Measurements from ENCODE around the gene NPEPL1. TPM values are rescaled to one million over a fixed set of nuclear protein-coding genes. Genes with fewer than 3 reads are reported as not detected.

The NPEPL1 gene
- total and polyA plus RNA-seq, 2 of the 8 experiments (the other 6 are each of a cell fraction or from before 2014, with no cell fraction given), result 12.4 to 26.8 TPM

DNA sequence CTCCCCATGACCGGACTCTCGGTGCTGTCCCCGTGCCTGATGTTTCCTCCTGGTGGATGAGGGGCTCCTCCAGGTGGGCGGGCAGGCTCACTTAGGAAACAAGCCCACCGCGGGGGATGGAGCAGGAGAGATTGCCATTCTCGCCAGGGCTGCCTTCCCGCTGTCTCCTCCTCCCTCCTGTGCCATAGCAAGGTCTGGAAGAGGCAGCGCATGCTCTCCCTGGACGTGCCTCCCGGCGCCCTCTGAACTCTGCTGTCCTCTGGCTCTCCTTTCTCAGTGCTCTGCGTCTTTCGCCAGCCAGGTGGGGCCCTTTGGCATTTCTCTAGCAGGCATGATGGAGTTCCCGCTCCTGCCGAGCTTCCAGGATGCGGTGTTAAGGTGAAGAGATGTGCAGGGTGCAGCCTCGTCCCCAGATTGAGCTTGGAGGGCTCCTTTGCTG, 17.4 kb upstream of the NPEPL1 start:
- Histone ChIP-seq H3K79me1 (ENCODE audit: low read depth, low read length) (no peaks in the 10 kb centered on the region; the same call in none of the 2 replicates), H3K4ac (replicated peaks; ENCODE audit: insufficient read length, low read depth, low read length) (no peak overlapping the region), H4K8ac (ENCODE audit: extremely low read depth, insufficient read depth, low read length) (no peak overlapping the region; the same call in 1 of the 2 replicates), H3K9me3 (ENCODE audit: insufficient read depth in 2 of 2, low read depth in 1 of 2, low read length in 1 of 2) (no peaks in the 10 kb centered on the region), H2AK5ac (ENCODE audit: low read depth, low read length) (peak overlapping the region; percentile 61; the same call in 1 of the 2 replicates), H2BK5ac (ENCODE audit: low read depth, low read length) (0 out of 2 replicates have a peak overlapping the region, but pooled peaks have one; percentile 47), H3K36me3 (ENCODE audit: control insufficient read depth in 2 of 4, insufficient read depth in 4 of 4, low read length in 3 of 4) (peaks cover 18 to 77% (median 35%) of the 10 kb centered on the region in 4 experiments), H2BK120ac (replicated peaks; ENCODE audit: low read depth, low read length) (no peak overlapping the region), H3K9ac (replicated peaks in 1 of 4; ENCODE audit: extremely low read depth in 1 of 4, low read depth in 3 of 4, low read length in 3 of 4) (no peak overlapping the region), H3K4me3 (ENCODE audit: extremely low read depth in 1 of 4, insufficient read depth in 2 of 4, low read depth in 3 of 4, low read length in 4 of 4) (no peak overlapping the region), H2AFZ (ENCODE audit: low read length) (no peak overlapping the region), H3K4me1 (replicated peaks in 1 of 4; ENCODE audit: control insufficient read depth in 3 of 4, insufficient read depth in 4 of 4, low read length in 3 of 4) (peaks cover 9 to 17% (median 13%) of the 10 kb centered on the region in 4 experiments), H3K79me2 (ENCODE audit: control insufficient read depth in 1 of 2, insufficient read depth in 2 of 2, low read length in 2 of 2) (peaks cover 0 to 6% of the 10 kb centered on the region in 2 experiments; a peak in 2 of 4 replicates), H2BK15ac (ENCODE audit: low read length) (no peak overlapping the region), H3K4me2 (ENCODE audit: insufficient read depth in 1 of 2, low read depth in 2 of 2, low read length in 2 of 2) (no peak overlapping the region), H3K14ac (ENCODE audit: insufficient read length) (no peak overlapping the region), H3K27me3 (replicated peaks in 1 of 4; ENCODE audit: control insufficient read depth in 3 of 4, extremely low read depth in 1 of 4, insufficient read depth in 3 of 4, low read length in 3 of 4) (no peaks in the 10 kb centered on the region), H3K18ac (ENCODE audit: extremely low read depth, low read length) (no peak overlapping the region), H3K23me2 (ENCODE audit: low read depth, low read length) (0 out of 2 replicates have a peak, but pooled peaks cover 2% of the 10 kb centered on the region), H3K56ac (replicated peaks; ENCODE audit: insufficient read length, low read depth, low read length) (no peak overlapping the region), H4K91ac (replicated peaks; ENCODE audit: insufficient read length, low read length) (peak overlapping the region; percentile 29), H3K27ac (ENCODE audit: low read depth, low read length) (no peak overlapping the region), H2BK20ac (ENCODE audit: low read length) (no peak overlapping the region), H4K20me1 (replicated peaks in 1 of 2; ENCODE audit: control insufficient read depth in 1 of 2, insufficient read depth in 2 of 2, low read length in 2 of 2) (no peaks in the 10 kb centered on the region), H4K5ac (ENCODE audit: insufficient read length, low read depth, low read length) (no peak overlapping the region), H2BK12ac (ENCODE audit: low read depth, low read length) (peak overlapping the region; percentile 2; the same call in 1 of the 2 replicates), H3K23ac (ENCODE audit: insufficient read length) (no peak overlapping the region)
- TF ChIP-seq, protein P1, sequence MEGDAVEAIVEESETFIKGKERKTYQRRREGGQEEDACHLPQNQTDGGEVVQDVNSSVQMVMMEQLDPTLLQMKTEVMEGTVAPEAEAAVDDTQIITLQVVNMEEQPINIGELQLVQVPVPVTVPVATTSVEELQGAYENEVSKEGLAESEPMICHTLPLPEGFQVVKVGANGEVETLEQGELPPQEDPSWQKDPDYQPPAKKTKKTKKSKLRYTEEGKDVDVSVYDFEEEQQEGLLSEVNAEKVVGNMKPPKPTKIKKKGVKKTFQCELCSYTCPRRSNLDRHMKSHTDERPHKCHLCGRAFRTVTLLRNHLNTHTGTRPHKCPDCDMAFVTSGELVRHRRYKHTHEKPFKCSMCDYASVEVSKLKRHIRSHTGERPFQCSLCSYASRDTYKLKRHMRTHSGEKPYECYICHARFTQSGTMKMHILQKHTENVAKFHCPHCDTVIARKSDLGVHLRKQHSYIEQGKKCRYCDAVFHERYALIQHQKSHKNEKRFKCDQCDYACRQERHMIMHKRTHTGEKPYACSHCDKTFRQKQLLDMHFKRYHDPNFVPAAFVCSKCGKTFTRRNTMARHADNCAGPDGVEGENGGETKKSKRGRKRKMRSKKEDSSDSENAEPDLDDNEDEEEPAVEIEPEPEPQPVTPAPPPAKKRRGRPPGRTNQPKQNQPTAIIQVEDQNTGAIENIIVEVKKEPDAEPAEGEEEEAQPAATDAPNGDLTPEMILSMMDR (IDR thresholded peaks at IDR 0.05; ENCODE audit: control extremely low read depth in 1 of 3, insufficient read depth in 1 of 3, low read depth in 1 of 3, low read length in 3 of 3), result peak in 1 of 3 experiments; percentile 5; a peak in 1 of 4 replicates
- TF ChIP-seq BCL11A (IDR thresholded peaks at IDR 0.05; ENCODE audit: low read depth in 2 of 2, low read length in 2 of 2), result no peak
- TF ChIP-seq RAD21 (IDR thresholded peaks at IDR 0.05 in 1 of 2, conservative IDR thresholded peaks at IDR 0.05 in 1 of 2; ENCODE audit: low read depth in 2 of 2, low read length in 2 of 2), result peak in 1 of 2 experiments; percentile 0; a peak in 1 of 4 replicates
- DNase-seq (ENCODE audit: low read depth in 1 of 2, low spot score in 2 of 2) (no peak), FAIRE-seq (no peak)
- WGBS, 2 experiments (ENCODE audit: extremely low coverage in 1 of 2, insufficient coverage in 1 of 2, insufficient read length in 1 of 2, insufficient replicate concordance in 2 of 2, low coverage in 1 of 2, low lambda C conversion rate in 2 of 2, missing lambda C conversion rate in 1 of 2), result 82% methylated on average over 13 of the region's 18 CpGs; no CpG with 5 or more reads in 1 of the 2 experiments
- CTCF ChIA-PET (ENCODE audit: partially characterized antibody), result interaction anchor here (0.8 to 2.1 kb wide), 2 partner anchors 29 to 194 kb away, joined by 3 to 6 read pairs; no protein-coding TSS in a partner anchor
- POLR2A ChIA-PET (ENCODE audit: partially characterized antibody), result interaction anchor here (1.3 to 15.3 kb wide), 4 partner anchors 9 to 36 kb away, joined by 3 to 242 read pairs (median 16); partner anchors contain the start of genes NPEPL1 and STX16

Measured in H1 (cell line).